NB4 (cell line): ENCODE measurements around the gene BLACAT1.

Source experiments
- CTCF ChIP-seq: IDR thresholded peaks from one replicate; pipeline ENCODE4 v1.5.1; 2012; ENCODE audit warnings: low read depth, low read length
- MAX ChIP-seq: IDR thresholded peaks from 2 replicates; pipeline ENCODE4 v1.6.1; 2011; ENCODE audit warnings: low read depth, low read length
- MYC ChIP-seq: IDR thresholded peaks from 2 replicates; pipeline ENCODE4 v1.6.1; 2011; ENCODE audit warnings: low read depth, low read length
- POLR2A ChIP-seq: IDR thresholded peaks from 2 replicates; pipeline ENCODE4 v1.6.1; 2011; ENCODE audit warnings: mild to moderate bottlenecking; ENCODE audit not compliant: insufficient read length; ENCODE audit errors: extremely low read depth

- TF ChIP-seq CTCF (no peak), MYC (no peak), POLR2A (no peak), MAX (no peak)
These were observed 15.7 kb downstream of the BLACAT1 start for GRCh38 chr1:205440121-205440475.
